H1 (cell line): ENCODE measurements around the gene SPIRE1. TPM values are rescaled to one million over a fixed set of nuclear protein-coding genes. Genes with fewer than 3 reads are reported as not detected.

Source experiments
- CTCF ChIA-PET: fragments of 300-600 bp; sonication (Branson Sonifier 250); formaldehyde crosslinking; loops from one replicate; lab custom pipeline; 2021; ENCODE audit not compliant: partially characterized antibody; lab: Charles Lee
- POLR2A ChIA-PET: fragments of 300-600 bp; sonication (Branson Sonifier 250); formaldehyde crosslinking; loops from one replicate; lab custom pipeline; 2021; ENCODE audit warnings: inconsistent platforms; ENCODE audit not compliant: partially characterized antibody; lab: Charles Lee
- DNase-seq, 2 experiments: peaks; one replicate each; pipeline versions ENCODE4 v3.0.0 to v3.0.0-alpha.2; 2010 to 2022; ENCODE audit warnings: low spot score in 2 of 2, low read depth in 1 of 2, mixed read lengths in 1 of 2
- FAIRE-seq: peaks from 2 replicates; lab custom pipeline; 2011; peaks lifted over from hg19 to GRCh38; lab: Jason Lieb, UNC
- H2AFZ ChIP-seq: 2 replicates; pipeline ENCODE4 v1.8.1; 2012; ENCODE audit warnings: low read length, inconsistent platforms
- H2AK5ac ChIP-seq: 2 replicates; pipeline ENCODE4 v1.6.1; 2013; ENCODE audit warnings: low read depth, low read length
- H2BK120ac ChIP-seq: replicated peaks from 2 replicates; pipeline ENCODE3; 2013; ENCODE audit warnings: low read depth, low read length, inconsistent platforms
- H2BK12ac ChIP-seq: 2 replicates; pipeline ENCODE4 v1.6.1; 2013; ENCODE audit warnings: low read depth, low read length
- H2BK15ac ChIP-seq: 2 replicates; pipeline ENCODE4 v1.6.1; 2013; ENCODE audit warnings: low read length
- H2BK20ac ChIP-seq: 2 replicates; pipeline ENCODE4 v1.6.1; 2013; ENCODE audit warnings: low read length
- H2BK5ac ChIP-seq: 2 replicates; pipeline ENCODE4 v1.6.1; 2013; ENCODE audit warnings: low read depth, low read length
- H3K14ac ChIP-seq: 2 replicates; pipeline ENCODE4 v1.6.1; 2013; ENCODE audit warnings: inconsistent platforms; ENCODE audit not compliant: insufficient read length
- H3K18ac ChIP-seq: 2 replicates; pipeline ENCODE4 v1.6.1; 2013; ENCODE audit warnings: low read length; ENCODE audit errors: extremely low read depth
- H3K23ac ChIP-seq: 2 replicates; pipeline ENCODE4 v1.6.1; 2013; ENCODE audit warnings: inconsistent platforms; ENCODE audit not compliant: insufficient read length
- H3K23me2 ChIP-seq: 2 replicates; pipeline ENCODE4 v1.6.1; 2013; ENCODE audit warnings: low read depth, low read length
- H3K27ac ChIP-seq: 2 replicates; pipeline ENCODE4 v1.6.1; 2011; ENCODE audit warnings: low read depth, low read length, inconsistent platforms
- H3K27me3 ChIP-seq, 4 experiments: replicated peaks in 1 of 4; 1 replicate in 1 of 4; 2 replicates in 3 of 4; pipeline versions ENCODE4 v1.6.1 to v1.8.1; 2011 to 2013; ENCODE audit warnings: low read length in 3 of 4, mild to moderate bottlenecking in 3 of 4, inconsistent platforms in 2 of 4, mixed read lengths in 2 of 4, moderate library complexity in 1 of 4; ENCODE audit not compliant: control insufficient read depth in 3 of 4, insufficient read depth in 3 of 4; ENCODE audit errors: extremely low read depth in 1 of 4
- H3K36me3 ChIP-seq, 4 experiments: 2 replicates each; pipeline versions ENCODE4 v1.6.1 to v1.8.1; 2011 to 2013; ENCODE audit warnings: mild to moderate bottlenecking in 4 of 4, low read length in 3 of 4, moderate library complexity in 2 of 4, control low read depth in 1 of 4, inconsistent platforms in 1 of 4; ENCODE audit not compliant: insufficient read depth in 4 of 4, control insufficient read depth in 2 of 4
- H3K4ac ChIP-seq: replicated peaks from 2 replicates; pipeline ENCODE3; 2013; ENCODE audit warnings: low read length, low read depth, mixed read lengths, inconsistent platforms; ENCODE audit not compliant: insufficient read length
- H3K4me1 ChIP-seq, 4 experiments: replicated peaks in 1 of 4; 1 replicate in 1 of 4; 2 replicates in 3 of 4; pipeline versions ENCODE4 v1.6.1 to v1.8.1; 2011 to 2013; ENCODE audit warnings: low read length in 3 of 4, inconsistent platforms in 2 of 4, mixed read lengths in 1 of 4; ENCODE audit not compliant: insufficient read depth in 4 of 4, control insufficient read depth in 3 of 4
- H3K4me2 ChIP-seq, 2 experiments: 2 replicates each; pipeline versions ENCODE4 v1.6.1 to v1.8.1; 2011 to 2013; ENCODE audit warnings: low read depth in 2 of 2, low read length in 2 of 2, control low read depth in 1 of 2, inconsistent platforms in 1 of 2, mild to moderate bottlenecking in 1 of 2; ENCODE audit not compliant: insufficient read depth in 1 of 2
- H3K4me3 ChIP-seq, 4 experiments: fragments of 200-600, 300-600 bp in 1 of 4; sonication (generic), shearing (Covaris generic), sonication (Bioruptor Twin) in 1 of 4; 2 replicates each; pipeline versions ENCODE4 v1.5.1 to v1.8.1; 2011 to 2016; ENCODE audit warnings: low read length in 4 of 4, low read depth in 3 of 4, control low read depth in 2 of 4, inconsistent platforms in 2 of 4, mild to moderate bottlenecking in 2 of 4, mixed read lengths in 1 of 4, moderate library complexity in 1 of 4; ENCODE audit not compliant: insufficient read depth in 2 of 4; ENCODE audit errors: extremely low read depth in 1 of 4
- H3K56ac ChIP-seq: replicated peaks from 2 replicates; pipeline ENCODE3; 2013; ENCODE audit warnings: low read depth, mild to moderate bottlenecking, mixed read lengths, low read length, inconsistent platforms; ENCODE audit not compliant: insufficient read length
- H3K79me1 ChIP-seq: 2 replicates; pipeline ENCODE4 v1.6.1; 2013; ENCODE audit warnings: low read depth, low read length, control low read depth
- H3K79me2 ChIP-seq, 2 experiments: 2 replicates each; pipeline versions ENCODE4 v1.6.1 to v1.8.1; 2012 to 2013; ENCODE audit warnings: low read length in 2 of 2, mild to moderate bottlenecking in 2 of 2, inconsistent platforms in 1 of 2; ENCODE audit not compliant: insufficient read depth in 2 of 2, control insufficient read depth in 1 of 2
- H3K9ac ChIP-seq, 4 experiments: replicated peaks in 1 of 4; 1 replicate in 1 of 4; 2 replicates in 3 of 4; pipeline versions ENCODE4 v1.6.1 to v1.8.1; 2011 to 2013; ENCODE audit warnings: low read depth in 3 of 4, low read length in 3 of 4, control low read depth in 2 of 4, mild to moderate bottlenecking in 2 of 4, moderate library complexity in 2 of 4, inconsistent platforms in 1 of 4; ENCODE audit errors: extremely low read depth in 1 of 4
- H3K9me3 ChIP-seq, 2 experiments: 2 replicates each; pipeline versions ENCODE4 v1.6.1 to v1.8.1; 2012 to 2013; ENCODE audit warnings: mild to moderate bottlenecking in 2 of 2, moderate library complexity in 2 of 2, control low read depth in 1 of 2, inconsistent platforms in 1 of 2, low read depth in 1 of 2, low read length in 1 of 2, mixed read lengths in 1 of 2; ENCODE audit not compliant: insufficient read depth in 2 of 2
- H4K20me1 ChIP-seq, 2 experiments: replicated peaks in 1 of 2; 2 replicates each; pipeline versions ENCODE3 to v1.8.1; 2011 to 2013; ENCODE audit warnings: inconsistent platforms in 2 of 2, low read length in 2 of 2, mild to moderate bottlenecking in 1 of 2; ENCODE audit not compliant: insufficient read depth in 2 of 2, control insufficient read depth in 1 of 2
- H4K5ac ChIP-seq: 2 replicates; pipeline ENCODE4 v1.6.1; 2013; ENCODE audit warnings: low read length, low read depth, mixed read lengths, inconsistent platforms; ENCODE audit not compliant: insufficient read length
- H4K8ac ChIP-seq: 2 replicates; pipeline ENCODE4 v1.8.0; 2013; ENCODE audit warnings: mild to moderate bottlenecking, moderate library complexity, low read length, inconsistent platforms; ENCODE audit not compliant: insufficient read depth; ENCODE audit errors: extremely low read depth
- H4K91ac ChIP-seq: replicated peaks from 2 replicates; pipeline ENCODE3; 2013; ENCODE audit warnings: low read length, mixed read lengths, inconsistent platforms; ENCODE audit not compliant: insufficient read length
- BCL11A ChIP-seq, 2 experiments: IDR thresholded peaks; one replicate each; pipeline ENCODE4 v1.6.1; 2011; ENCODE audit warnings: low read depth in 2 of 2, low read length in 2 of 2, mild to moderate bottlenecking in 2 of 2
- E2F6 ChIP-seq: IDR thresholded peaks from 2 replicates; pipeline ENCODE4 v1.6.1; 2012; ENCODE audit warnings: inconsistent platforms
- MAX ChIP-seq: IDR thresholded peaks from 2 replicates; pipeline ENCODE4 v1.6.1; 2012; ENCODE audit warnings: inconsistent platforms
- RXRA ChIP-seq: IDR thresholded peaks from 2 replicates; pipeline ENCODE4 v1.6.1; 2011; ENCODE audit warnings: low read depth, mild to moderate bottlenecking, low read length, moderate library complexity; ENCODE audit not compliant: insufficient read depth
- WGBS, 2 experiments: shearing (Covaris generic) in 1 of 2; methylation state at CpG; one replicate each; pipeline versions ENCODE4 v1.1.6 to v1.1.7; 2013 to 2015; ENCODE audit warnings: low lambda C conversion rate in 2 of 2, mixed read lengths in 2 of 2, inconsistent platforms in 1 of 2, low coverage in 1 of 2, missing lambda C conversion rate in 1 of 2; ENCODE audit not compliant: insufficient replicate concordance in 2 of 2, insufficient coverage in 1 of 2, insufficient read length in 1 of 2; ENCODE audit errors: extremely low coverage in 1 of 2, missing lambda C conversion rate in 1 of 2; 5-methylcytosine and 5-hydroxymethylcytosine counted together
- polyA plus RNA-seq, 7 experiments: library from polyadenylated mRNA; depleted of rRNA in 3 of 7; stranded (reverse) in 5 of 7; unstranded in 2 of 7; fragments of >200 nt in 5 of 7; fragments of 200-250 nt in 2 of 7; gene quantifications; 1 replicate in 5 of 7; 2 replicates in 1 of 7; 4 replicates in 1 of 7; pipeline versions ENCODE4 v1.2.1 to v1.2.3, GENCODE V29; 2011 to 2013; ENCODE audit warnings: missing spikeins in 2 of 7, mixed read lengths in 2 of 7
- total RNA-seq: library from RNA; stranded (reverse); fragmentation: NEBNext Ultra II Directional; extraction: Animal tissue kit (Norgen Biotek cat#: 25700); gene quantifications from 2 replicates; pipeline ENCODE4 v1.2.1, GENCODE V29; 2021

Gene SPIRE1
- total and polyA plus RNA-seq, 2 of the 8 experiments (the other 6 are each of a cell fraction or from before 2014, with no cell fraction given), result 6.0 to 21.5 TPM

GRCh38 chr18:12645751-12646203 is 12.1 kb downstream of the SPIRE1 start:
- no peak overlapping the region for H3K4ac ChIP-seq
- no peaks in the 10 kb centered on the region for H3K79me1 ChIP-seq
- no peaks in the 10 kb centered on the region for H3K9me3 ChIP-seq
- H3K14ac ChIP-seq, result no peak overlapping the region
- H4K8ac ChIP-seq, result no peak overlapping the region
- no peak overlapping the region for H3K9ac ChIP-seq
- H3K23ac ChIP-seq, result no peak overlapping the region
- H3K4me3 ChIP-seq, result no peak overlapping the region
- H3K36me3 ChIP-seq, result 0 out of 8 replicates have a peak, but pooled peaks cover 0 to 3% (median 0%) of the 10 kb centered on the region in 4 experiments
- no peaks in the 10 kb centered on the region for H4K20me1 ChIP-seq
- H4K5ac ChIP-seq, result no peak overlapping the region
- H2BK5ac ChIP-seq, result no peak overlapping the region
- no peak overlapping the region for H2AFZ ChIP-seq
- H3K79me2 ChIP-seq, result peaks cover 0 to 22% of the 10 kb centered on the region in 2 experiments; a peak in 2 of 4 replicates
- H3K27ac ChIP-seq, result no peak overlapping the region
- H3K56ac ChIP-seq, result no peak overlapping the region
- FAIRE-seq (no peak), DNase-seq (no peak)
- H3K27me3 ChIP-seq, result no peaks in the 10 kb centered on the region
- H2BK12ac ChIP-seq, result peak overlapping the region; percentile 87; the same call in 1 of the 2 replicates
- H2BK20ac ChIP-seq, result peak overlapping the region; percentile 64; the same call in 1 of the 2 replicates
- H3K18ac ChIP-seq, result peak overlapping the region; percentile 81
- H3K23me2 ChIP-seq, result peaks cover 2% of the 10 kb centered on the region; the same call in 1 of the 2 replicates
- peaks cover 4 to 11% (median 7%) of the 10 kb centered on the region in 4 experiments for H3K4me1 ChIP-seq
- POLR2A ChIA-PET, result no interaction called here
- peak overlapping the region; percentile 62; the same call in 1 of the 2 replicates for H2BK15ac ChIP-seq
- no peak overlapping the region for H2BK120ac ChIP-seq
- H3K4me2 ChIP-seq, result peak overlapping the region; percentile 24 to 59; a peak in 3 of 4 replicates
- H2AK5ac ChIP-seq, result peak overlapping the region; percentile 11; the same call in 1 of the 2 replicates
- WGBS, 2 experiments, result 66% methylated on average over 10 of the region's 10 CpGs; no CpG with 5 or more reads in 1 of the 2 experiments
- TF ChIP-seq BCL11A (IDR thresholded peaks at IDR 0.05; ENCODE audit: low read depth in 2 of 2, low read length in 2 of 2) (no peak), RXRA (no peak), MAX (0 out of 2 replicates have a peak, but pooled peaks have one; percentile 15), E2F6 (peak; percentile 25; the same call in 1 of the 2 replicates)
- TF ChIP-seq, all 59 proteins: peak for 2
- CTCF ChIA-PET, result interaction anchor here (1.6 kb wide), 1 partner anchor 13 kb away, joined by 5 read pairs; no protein-coding TSS in a partner anchor
- no peak overlapping the region for H4K91ac ChIP-seq
